Hematopoietic multipotent progenitor cell treated with erythropoietin and hydrocortisone succinate and interleukin-3 and kit ligand, for 6 days (in vitro differentiated cells): ENCODE measurements around the gene PLA2G4A.
"Not testable (repeated sequence)": the region's sequence is repeated elsewhere in the genome, so short reads cannot be mapped to it uniquely, and the experiment has no call there.

ENCODE experiments used
- DNase-seq: peaks from one replicate; pipeline ENCODE4 v3.0.0-alpha.2; 2015

The PLA2G4A gene

GRCh38 chr1:186875896-186876835 is 47.4 kb downstream of the PLA2G4A start:
- DNase-seq = no peak

GRCh38 chr1:186878356-186878755 is 49.6 kb downstream of the PLA2G4A start:
- DNase-seq = peak; percentile 31

- DNase-seq = no peak
These were observed 52.2 kb downstream of the PLA2G4A start for GRCh38 chr1:186880982-186881381.

- DNase-seq = no peak
These were observed 53.8 kb downstream of the PLA2G4A start for GRCh38 chr1:186882372-186883134.

- no peak for DNase-seq
These were observed 55.5 kb downstream of the PLA2G4A start for GRCh38 chr1:186884251-186884650.

GRCh38 chr1:186887203-186887602 is 58.5 kb downstream of the PLA2G4A start:
- DNase-seq = no peak

- DNase-seq = no peak
These were observed 59.6 kb downstream of the PLA2G4A start for GRCh38 chr1:186888367-186888766.

GRCh38 chr1:186892936-186893335 is 64.2 kb downstream of the PLA2G4A start:
- DNase-seq = no peak

- DNase-seq = no peak
These were observed 65.7 kb downstream of the PLA2G4A start for GRCh38 chr1:186894415-186894814.

GRCh38 chr1:186896211-186896610 is 67.5 kb downstream of the PLA2G4A start:
- peak; percentile 80 for DNase-seq

GRCh38 chr1:186897008-186897407 is 68.3 kb downstream of the PLA2G4A start:
- DNase-seq = no peak

- DNase-seq = no peak
These were observed 70.8 kb downstream of the PLA2G4A start for GRCh38 chr1:186899577-186899976.

- DNase-seq = no peak
These were observed 71.2 kb downstream of the PLA2G4A start for GRCh38 chr1:186899977-186900376.

GRCh38 chr1:186900539-186901237 is 71.9 kb downstream of the PLA2G4A start:
- no peak for DNase-seq

- no peak for DNase-seq
These were observed 72.9 kb downstream of the PLA2G4A start for GRCh38 chr1:186901631-186902030.

GRCh38 chr1:186903374-186904136 is 74.8 kb downstream of the PLA2G4A start:
- DNase-seq = peak; percentile 14

GRCh38 chr1:186904361-186904760 is 75.6 kb downstream of the PLA2G4A start:
- peak; percentile 23 for DNase-seq

- no peak for DNase-seq
These were observed 76.8 kb downstream of the PLA2G4A start for GRCh38 chr1:186905561-186905960.

- DNase-seq = no peak
These were observed 86.8 kb downstream of the PLA2G4A start for GRCh38 chr1:186915555-186915954.

GRCh38 chr1:186917106-186917786 is 88.5 kb downstream of the PLA2G4A start:
- peak; percentile 13 for DNase-seq

- peak; percentile 49 for DNase-seq
These were observed 92.6 kb downstream of the PLA2G4A start for GRCh38 chr1:186921386-186921785.

- DNase-seq = not testable (repeated sequence)
These were observed 94.1 kb downstream of the PLA2G4A start for GRCh38 chr1:186922814-186923213.
